ENCODE measurements around the gene FNIP1.

The FNIP1 gene

DNA sequence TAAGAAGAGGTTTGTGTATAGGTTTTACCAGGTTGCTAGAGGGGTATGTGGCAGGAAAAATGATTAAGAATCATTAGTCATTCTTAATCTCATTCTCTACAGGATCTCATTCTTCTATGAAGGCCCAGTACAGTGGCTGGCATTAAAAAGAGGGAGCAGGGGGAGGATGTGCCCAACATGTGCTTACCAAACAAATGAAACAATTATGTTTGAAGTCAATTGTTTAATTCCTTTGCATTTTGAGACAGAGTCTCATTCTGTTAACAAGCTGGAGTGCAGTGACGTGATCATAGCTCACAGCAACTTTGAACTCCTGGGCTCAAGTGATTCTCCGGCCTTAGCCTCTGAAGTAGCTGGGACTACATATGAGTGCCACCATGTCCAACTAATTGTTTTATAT lies 23.0 kb downstream of the FNIP1 start:
- DNase-seq (ENCODE audit: low read depth), result no peak
- no peak overlapping the region for H3K4me3 ChIP-seq (ENCODE audit: low read depth, low read length)
- TF ChIP-seq, protein P1, sequence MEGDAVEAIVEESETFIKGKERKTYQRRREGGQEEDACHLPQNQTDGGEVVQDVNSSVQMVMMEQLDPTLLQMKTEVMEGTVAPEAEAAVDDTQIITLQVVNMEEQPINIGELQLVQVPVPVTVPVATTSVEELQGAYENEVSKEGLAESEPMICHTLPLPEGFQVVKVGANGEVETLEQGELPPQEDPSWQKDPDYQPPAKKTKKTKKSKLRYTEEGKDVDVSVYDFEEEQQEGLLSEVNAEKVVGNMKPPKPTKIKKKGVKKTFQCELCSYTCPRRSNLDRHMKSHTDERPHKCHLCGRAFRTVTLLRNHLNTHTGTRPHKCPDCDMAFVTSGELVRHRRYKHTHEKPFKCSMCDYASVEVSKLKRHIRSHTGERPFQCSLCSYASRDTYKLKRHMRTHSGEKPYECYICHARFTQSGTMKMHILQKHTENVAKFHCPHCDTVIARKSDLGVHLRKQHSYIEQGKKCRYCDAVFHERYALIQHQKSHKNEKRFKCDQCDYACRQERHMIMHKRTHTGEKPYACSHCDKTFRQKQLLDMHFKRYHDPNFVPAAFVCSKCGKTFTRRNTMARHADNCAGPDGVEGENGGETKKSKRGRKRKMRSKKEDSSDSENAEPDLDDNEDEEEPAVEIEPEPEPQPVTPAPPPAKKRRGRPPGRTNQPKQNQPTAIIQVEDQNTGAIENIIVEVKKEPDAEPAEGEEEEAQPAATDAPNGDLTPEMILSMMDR (IDR thresholded peaks at IDR 0.05; ENCODE audit: control insufficient read depth, extremely low read depth, insufficient read depth), result no peak

DNA sequence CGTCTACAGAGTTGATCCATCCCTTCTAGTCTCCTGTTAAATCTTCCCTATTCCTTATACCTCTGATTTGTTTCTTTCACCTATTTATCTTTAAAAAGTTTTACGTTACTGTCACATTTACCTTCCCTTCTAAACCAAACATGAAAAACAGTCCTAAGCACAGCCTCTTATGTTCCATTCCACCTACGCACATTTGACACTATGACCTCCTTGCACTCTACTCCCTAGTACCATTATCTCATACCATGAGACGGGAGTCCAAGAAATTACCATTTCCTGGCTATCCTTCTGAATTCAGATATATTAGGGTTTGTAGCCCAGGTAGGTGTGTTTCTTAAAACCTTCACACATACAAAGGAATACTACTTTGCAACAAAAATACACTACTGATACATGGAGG lies 25.1 kb downstream of the FNIP1 start:
- no peak overlapping the region for H3K4me3 ChIP-seq (ENCODE audit: low read depth, low read length)
- TF ChIP-seq, protein P1 (IDR thresholded peaks at IDR 0.05; ENCODE audit: control insufficient read depth, extremely low read depth, insufficient read depth), result no peak
- no peak for DNase-seq (ENCODE audit: low read depth)

DNA sequence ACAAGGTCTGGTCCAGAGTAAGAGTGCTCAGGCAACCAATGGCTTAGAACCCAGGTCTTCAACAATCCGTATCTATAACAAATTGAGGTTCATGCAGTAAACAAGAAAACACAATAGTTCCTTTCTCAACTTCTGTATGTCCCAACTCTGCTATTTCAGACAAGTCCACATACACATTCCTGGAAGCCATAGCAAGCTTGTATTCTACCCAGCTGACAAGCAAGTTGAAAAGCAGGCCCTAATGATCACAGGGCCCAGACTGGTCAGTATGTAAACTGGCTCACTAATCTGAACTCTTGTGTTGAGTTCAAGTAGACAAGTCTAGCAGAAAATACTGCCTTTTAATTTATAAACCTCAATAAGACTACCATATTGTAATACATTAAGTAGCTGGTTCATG lies 26.9 kb downstream of the FNIP1 start:
- DNase-seq (ENCODE audit: low read depth), result no peak
- no peak overlapping the region for H3K4me3 ChIP-seq (ENCODE audit: low read depth, low read length)
- TF ChIP-seq, protein P1 (IDR thresholded peaks at IDR 0.05; ENCODE audit: control insufficient read depth, extremely low read depth, insufficient read depth), result no peak

DNA sequence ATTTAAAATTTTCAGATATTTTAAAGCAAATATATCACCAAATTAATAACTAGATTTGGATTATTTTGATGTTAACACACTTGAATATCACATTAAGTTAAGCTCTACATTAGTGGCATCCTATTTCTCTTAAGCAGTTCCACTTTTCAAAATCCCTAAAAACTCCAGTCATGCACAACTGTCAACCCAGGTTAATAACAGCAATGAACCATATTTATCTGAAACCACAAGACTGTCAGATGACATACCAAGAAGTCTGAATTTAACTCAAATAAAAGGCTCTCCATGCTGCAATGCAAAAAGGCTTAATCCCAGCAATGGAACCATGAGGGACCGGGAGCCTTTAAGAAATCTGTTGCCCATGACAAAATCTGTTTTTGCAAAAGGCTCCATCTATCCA lies 27.5 kb downstream of the FNIP1 start:
- TF ChIP-seq, protein P1 (IDR thresholded peaks at IDR 0.05; ENCODE audit: control insufficient read depth, extremely low read depth, insufficient read depth), result no peak
- no peak for DNase-seq (ENCODE audit: low read depth)
- H3K4me3 ChIP-seq (ENCODE audit: low read depth, low read length), result no peak overlapping the region

DNA sequence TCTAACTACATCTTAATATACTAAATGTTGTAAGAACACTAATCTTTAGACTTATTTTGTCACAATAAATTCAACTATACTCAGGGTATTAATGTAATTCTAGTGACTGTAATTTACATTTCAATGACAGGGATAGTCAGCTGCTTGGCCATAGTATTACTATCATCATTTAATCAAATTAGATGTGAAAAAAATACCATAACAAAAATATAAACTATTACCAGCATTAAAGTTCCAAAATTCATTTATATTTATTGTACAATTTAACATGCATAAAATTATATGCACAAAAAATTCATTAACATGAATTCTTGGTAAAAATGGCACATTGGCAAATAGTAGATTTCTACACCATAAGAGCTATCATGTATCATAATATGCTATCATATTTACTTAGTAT lies 28.9 kb downstream of the FNIP1 start:
- no peak overlapping the region for H3K4me3 ChIP-seq (ENCODE audit: low read depth, low read length)
- DNase-seq (ENCODE audit: low read depth), result no peak
- TF ChIP-seq, protein P1 (IDR thresholded peaks at IDR 0.05; ENCODE audit: control insufficient read depth, extremely low read depth, insufficient read depth), result no peak

DNA sequence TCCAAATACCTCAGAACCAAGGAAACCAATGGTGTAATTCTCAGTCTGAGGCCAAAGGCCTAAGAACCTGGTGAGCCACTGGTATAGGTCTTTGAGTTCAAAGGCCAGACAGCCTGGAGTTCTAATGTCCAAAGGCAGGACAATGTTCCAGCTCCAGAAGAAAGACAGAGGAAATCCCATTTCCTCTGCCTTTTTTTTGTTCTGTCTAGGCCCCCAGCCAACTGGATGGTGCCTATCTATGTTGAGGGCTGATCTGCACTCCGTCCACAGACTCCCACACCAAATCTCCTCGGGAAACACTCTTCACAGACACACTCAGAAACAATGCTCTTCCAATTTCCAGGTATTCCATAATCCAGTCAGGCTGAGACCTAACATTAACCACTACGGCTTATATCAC lies 30.1 kb downstream of the FNIP1 start:
- TF ChIP-seq, protein P1 (IDR thresholded peaks at IDR 0.05; ENCODE audit: control insufficient read depth, extremely low read depth, insufficient read depth), result no peak
- DNase-seq (ENCODE audit: low read depth), result no peak
- no peak overlapping the region for H3K4me3 ChIP-seq (ENCODE audit: low read depth, low read length)

DNA sequence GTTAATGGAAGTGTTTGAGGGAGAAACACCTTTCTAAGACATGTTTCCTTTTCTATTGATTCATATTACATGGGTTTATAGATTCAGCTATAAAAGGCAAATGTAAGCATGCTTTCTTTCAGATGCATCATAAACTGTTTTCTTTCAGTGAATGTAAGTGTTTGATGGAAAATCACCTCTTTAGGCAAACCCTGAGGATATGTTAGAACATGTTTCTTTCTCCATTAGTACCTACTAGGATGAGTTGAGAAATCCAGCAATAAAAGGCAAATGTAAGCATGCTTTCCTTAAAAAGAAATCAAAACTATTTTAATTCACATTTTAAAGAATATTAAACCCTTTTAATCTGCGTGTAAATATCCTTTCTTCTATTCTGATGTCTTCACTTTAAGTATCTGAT lies 31.6 kb downstream of the FNIP1 start:
- no peak for DNase-seq (ENCODE audit: low read depth)
- H3K4me3 ChIP-seq (ENCODE audit: low read depth, low read length), result no peak overlapping the region
- TF ChIP-seq, protein P1 (IDR thresholded peaks at IDR 0.05; ENCODE audit: control insufficient read depth, extremely low read depth, insufficient read depth), result no peak
